NCI-H226 (cell line): ENCODE measurements around the gene CLDN9.

Experiments
- DNase-seq: peaks from one replicate; pipeline ENCODE4 v3.0.0-alpha.2; 2015

CLDN9 gene

GRCh38 chr16:3020604-3021448, 8.1 kb downstream of the CLDN9 start:
- DNase-seq = peak; percentile 91

DNA sequence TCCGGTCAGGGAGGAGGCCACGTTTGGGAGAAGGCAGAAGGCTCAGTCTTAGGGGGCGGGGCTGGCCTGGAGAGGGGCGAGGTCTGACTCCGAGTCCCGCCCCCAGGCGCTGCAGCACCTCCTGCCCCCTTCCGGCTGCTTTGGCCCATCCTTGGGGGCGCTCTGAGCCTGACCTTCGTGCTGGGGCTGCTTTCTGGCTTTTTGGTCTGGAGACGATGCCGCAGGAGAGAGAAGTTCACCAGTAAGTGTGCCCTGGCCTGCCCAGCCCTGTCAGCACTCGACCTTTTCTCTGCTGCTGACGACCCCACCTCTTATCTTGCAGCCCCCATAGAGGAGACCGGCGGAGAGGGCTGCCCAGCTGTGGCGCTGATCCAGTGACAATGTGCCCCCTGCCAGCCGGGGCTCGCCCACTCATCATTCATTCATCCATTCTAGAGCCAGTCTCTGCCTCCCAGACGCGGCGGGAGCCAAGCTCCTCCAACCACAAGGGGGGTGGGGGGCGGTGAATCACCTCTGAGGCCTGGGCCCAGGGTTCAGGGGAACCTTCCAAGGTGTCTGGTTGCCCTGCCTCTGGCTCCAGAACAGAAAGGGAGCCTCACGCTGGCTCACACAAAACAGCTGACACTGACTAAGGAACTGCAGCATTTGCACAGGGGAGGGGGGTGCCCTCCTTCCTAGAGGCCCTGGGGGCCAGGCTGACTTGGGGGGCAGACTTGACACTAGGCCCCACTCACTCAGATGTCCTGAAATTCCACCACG, 8.9 kb downstream of the CLDN9 start:
- DNase-seq = peak; percentile 97

- DNase-seq = peak; percentile 92
These were observed 9.5 kb downstream of the CLDN9 start for GRCh38 chr16:3022208-3022683.

- peak; percentile 61 for DNase-seq
These were observed 10.1 kb downstream of the CLDN9 start for GRCh38 chr16:3022684-3023414.

DNA sequence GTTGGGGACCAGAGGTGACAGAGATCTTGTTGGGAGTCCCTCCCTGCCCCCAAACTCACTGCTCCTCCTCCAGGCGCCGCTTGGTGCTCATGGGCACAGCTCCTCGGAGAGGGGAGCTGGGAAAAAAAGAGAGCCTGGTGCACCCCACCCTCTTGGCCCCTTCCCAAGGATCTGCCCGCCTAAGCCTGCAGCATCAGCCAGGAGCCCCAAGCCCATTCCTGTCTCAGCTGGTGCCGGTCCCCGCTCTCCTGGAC, 10.6 kb downstream of the CLDN9 start:
- DNase-seq = no peak

DNA sequence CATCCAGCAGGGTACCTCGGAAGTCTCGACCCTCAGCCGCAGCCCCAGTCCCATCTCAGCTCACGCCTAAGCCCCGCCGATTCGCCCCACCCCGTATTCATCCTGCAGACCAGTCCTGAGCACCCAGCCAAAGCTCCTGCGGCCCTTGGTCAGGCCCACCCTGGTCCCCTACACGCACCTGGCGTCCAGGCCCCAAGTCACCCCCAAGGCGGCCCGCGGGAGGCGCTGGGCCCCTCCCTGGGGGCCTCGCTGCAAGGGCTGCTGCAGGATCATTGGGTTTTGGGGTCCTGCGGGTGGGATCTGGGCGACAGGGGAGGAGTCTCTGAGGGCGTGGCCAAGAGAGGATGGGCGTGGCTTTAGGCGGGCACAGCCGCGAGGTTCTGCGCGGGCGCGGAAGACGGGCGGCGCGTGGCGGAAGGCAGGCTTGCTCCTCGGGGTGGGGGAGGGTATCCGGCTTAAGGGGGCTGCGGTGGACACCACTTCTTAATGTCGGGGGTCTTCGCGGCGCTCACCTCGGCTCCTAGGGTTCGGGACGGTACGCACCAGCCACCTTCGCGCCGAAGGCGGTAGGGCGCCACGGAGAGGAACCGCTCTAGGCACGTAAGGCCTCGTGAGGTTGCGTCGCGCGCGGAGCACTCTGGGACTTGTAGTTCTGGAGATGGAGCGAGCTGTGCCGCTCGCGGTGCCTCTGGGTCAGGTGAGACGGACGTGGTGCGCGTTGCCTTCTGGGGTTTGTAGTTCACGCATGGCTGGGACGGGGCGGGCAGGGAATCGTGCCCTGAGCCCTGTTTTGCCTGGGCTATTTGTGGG, 11.2 kb downstream of the CLDN9 start, which contains the start of the genes HCFC1R1 and THOC6:
TSS of gene HCFC1R1 (minus strand) at position 274 of the 810 bp plus-strand sequence. CDS start at position 273, 1 bp downstream.
TSS of gene THOC6 (plus strand) at position 367 of the 810 bp plus-strand sequence. CDS start at position 659, 292 bp downstream.
- DNase-seq = peak; percentile 99

- no peak for DNase-seq
These were observed 12.6 kb downstream of the CLDN9 start for GRCh38 chr16:3025032-3026002.

DNA sequence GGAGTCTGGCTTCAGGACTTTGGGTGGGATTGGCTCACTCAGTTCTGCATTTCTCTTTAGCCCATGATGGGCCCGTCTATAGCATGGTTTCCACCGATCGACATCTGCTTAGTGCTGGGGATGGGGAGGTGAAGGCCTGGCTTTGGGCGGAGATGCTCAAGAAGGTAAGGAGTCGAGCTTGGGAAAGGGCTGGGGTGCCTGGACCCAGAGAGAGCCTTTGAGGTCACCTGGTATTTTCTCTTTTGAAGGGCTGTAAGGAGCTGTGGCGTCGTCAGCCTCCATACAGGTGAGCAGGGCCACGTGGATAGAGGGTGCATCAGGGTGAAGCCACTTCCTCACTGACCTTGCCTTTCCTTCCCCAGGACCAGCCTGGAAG, 13.3 kb downstream of the CLDN9 start:
- no peak for DNase-seq

DNA sequence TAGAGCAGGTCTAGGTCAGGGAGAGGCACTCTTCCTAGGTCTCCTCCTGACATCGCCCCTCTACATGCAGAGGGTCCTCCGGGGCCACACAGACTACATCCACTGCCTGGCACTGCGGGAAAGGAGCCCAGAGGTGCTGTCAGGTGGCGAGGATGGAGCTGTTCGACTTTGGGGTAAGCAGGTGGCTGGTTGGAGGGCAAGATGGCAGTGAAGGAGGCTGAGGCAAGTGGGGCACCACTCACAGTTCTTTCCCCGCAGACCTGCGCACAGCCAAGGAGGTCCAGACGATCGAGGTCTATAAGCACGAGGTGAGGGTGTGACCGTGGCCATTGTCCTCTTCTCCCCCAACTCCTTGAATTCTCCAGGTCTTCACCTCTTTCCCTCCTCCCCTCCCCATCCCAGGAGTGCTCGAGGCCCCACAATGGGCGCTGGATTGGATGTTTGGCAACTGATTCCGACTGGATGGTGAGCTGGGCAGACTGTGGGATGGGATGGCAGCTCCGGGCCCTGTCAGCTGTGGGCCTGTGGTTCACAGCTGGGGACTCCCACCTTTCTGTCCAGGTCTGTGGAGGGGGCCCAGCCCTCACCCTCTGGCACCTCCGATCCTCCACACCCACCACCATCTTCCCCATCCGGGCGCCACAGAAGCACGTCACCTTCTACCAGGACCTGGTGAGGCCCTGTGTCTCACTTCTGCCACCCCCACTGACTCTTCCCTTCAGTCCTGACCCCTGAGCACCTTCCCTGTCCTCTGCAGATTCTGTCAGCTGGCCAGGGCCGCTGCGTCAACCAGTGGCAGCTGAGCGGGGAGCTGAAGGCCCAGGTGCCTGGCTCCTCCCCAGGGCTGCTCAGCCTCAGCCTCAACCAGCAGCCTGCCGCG, 14.1 kb downstream of the CLDN9 start:
- DNase-seq = peak; percentile 0

- DNase-seq = no peak
These were observed 14.7 kb downstream of the CLDN9 start for GRCh38 chr16:3027489-3027795.

DNA sequence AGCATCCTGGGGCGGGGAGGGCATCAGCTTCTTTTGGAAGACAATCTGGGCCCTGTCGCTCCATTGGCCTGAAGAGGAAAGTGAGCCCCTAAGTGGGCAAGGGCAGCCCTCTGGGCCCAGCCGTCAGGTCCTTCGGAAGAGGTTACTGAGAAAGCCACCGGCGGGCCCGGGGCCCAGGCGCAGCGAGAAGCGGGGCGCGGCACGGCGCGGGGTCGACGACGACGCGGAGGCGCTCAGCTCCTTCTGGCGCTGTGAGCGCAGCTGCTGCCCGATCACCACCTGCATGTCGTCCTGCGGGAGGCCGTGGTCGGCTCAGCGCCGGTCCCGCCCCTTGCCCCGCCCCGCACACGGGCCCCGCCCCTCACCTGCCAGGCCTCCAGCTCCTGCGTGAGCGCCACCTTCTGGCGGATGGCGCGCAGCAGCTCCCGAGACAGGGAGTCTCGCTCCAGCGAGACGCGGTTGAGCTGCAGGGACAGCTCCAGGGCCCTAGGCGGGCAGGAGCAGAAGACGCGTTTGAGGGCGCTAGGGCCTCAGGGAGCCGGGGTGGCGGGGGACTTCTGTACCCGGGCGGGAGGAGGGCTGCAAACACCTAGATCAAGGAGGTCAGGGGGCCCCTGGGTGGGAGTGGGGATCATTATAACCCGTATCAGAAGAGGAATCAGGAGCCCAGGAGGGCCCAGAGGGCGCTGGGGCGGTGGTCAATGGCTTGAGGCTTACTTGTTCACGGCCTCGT, 15.4 kb downstream of the CLDN9 start:
- peak; percentile 70 for DNase-seq

- DNase-seq = no peak
These were observed 16.1 kb downstream of the CLDN9 start for GRCh38 chr16:3028716-3029319.

DNA sequence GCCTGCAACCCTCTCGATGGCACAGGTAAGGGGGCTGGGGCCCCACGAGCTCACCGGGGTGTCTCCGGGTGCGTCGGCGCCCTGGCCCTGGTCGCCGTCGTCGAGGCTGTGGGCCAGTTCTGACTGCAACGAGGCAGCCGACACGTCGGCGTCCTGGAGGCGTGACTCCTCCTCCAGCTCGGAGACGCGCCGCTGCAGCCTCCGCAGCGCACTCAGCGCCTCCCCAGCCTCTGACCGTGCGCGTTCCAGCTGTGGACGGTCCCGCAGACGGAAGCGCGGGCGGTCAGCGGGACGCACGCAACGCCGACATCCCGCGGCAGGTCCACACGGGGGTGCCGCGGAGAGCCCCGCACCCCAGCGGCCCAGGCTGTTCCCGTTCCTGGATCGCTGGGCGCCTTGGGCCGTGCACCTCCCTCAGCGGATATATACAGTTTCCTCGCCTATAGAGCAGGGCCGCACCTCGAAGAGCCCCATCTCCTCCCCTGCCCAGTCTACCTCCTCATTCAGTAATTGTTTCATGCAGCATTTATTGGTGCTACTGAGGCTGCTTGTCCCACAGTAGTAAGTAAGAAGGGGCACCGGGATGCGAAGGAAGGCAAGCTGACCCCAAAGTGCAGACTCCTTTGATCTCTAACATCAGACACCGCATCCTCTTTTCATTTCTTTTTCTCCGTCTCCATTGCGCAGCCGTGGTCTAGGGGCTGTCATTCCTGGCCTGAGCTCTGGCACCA, 16.9 kb downstream of the CLDN9 start:
- no peak for DNase-seq

- DNase-seq = no peak
These were observed 17.8 kb downstream of the CLDN9 start for GRCh38 chr16:3030222-3031212.

GRCh38 chr16:3032624-3033023, 19.9 kb downstream of the CLDN9 start:
- peak; percentile 1 for DNase-seq

DNA sequence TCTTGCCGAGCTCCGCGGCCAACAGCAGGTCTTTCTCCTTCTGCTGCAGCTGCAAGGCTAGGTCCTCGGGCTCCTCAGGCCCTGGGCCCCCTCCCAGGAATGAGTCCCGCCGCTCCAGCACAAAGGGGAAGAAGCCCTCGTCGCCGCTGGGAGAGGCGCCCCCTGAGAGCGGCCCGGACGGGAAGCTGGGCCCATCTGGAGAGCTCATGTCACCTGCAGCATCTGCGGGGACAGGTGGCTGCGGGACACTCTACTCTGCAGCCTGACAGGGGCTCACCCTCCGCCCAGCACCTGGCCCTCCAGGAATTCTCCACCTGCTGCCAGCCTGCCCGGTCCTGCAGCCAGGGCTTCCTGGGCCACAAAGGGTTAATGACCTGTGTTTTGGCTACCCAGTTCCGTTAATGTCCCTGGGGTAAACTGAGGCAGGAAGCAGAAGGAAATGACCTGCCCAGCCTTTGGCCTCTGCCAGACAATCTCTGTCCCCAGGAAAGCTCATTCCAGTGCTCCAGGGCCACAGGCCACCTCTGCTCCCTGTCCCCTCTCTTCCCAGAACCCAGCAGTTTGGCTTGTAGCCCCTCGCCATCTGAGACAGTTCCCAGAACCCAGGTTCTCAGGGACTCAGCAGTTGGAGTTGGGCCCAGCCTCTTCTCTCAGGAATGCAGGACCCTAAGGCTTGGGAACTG, 22.7 kb downstream of the CLDN9 start:
- peak; percentile 1 for DNase-seq
